H9 (cell line): ENCODE measurements around the gene PARP8. TPM values are rescaled to one million over a fixed set of nuclear protein-coding genes. Genes with fewer than 3 reads are reported as not detected.

ENCODE experiments used
- DNase-seq: peaks from one replicate; pipeline ENCODE4 v3.0.0-alpha.2; 2017
- H2AFZ ChIP-seq: one replicate; pipeline ENCODE4 v1.6.1; 2013; ENCODE audit warnings: mild to moderate bottlenecking, low read length, control low read depth, moderate library complexity
- H2AK5ac ChIP-seq: 2 replicates; pipeline ENCODE4 v1.6.1; 2013; ENCODE audit warnings: low read length, control low read depth, mixed read lengths; ENCODE audit not compliant: insufficient read length
- H2BK120ac ChIP-seq: one replicate; pipeline ENCODE4 v1.6.1; 2013; ENCODE audit warnings: low read depth, mild to moderate bottlenecking, low read length, control low read depth, inconsistent platforms; ENCODE audit not compliant: poor library complexity, severe bottlenecking
- H2BK12ac ChIP-seq: 2 replicates; pipeline ENCODE4 v1.6.1; 2013; ENCODE audit warnings: low read length, control low read depth, mixed read lengths, low read depth; ENCODE audit not compliant: insufficient read length
- H2BK15ac ChIP-seq: 2 replicates; pipeline ENCODE4 v1.6.1; 2013; ENCODE audit warnings: low read depth, low read length, control low read depth
- H2BK20ac ChIP-seq: one replicate; pipeline ENCODE4 v1.6.1; 2013; ENCODE audit warnings: low read depth, mild to moderate bottlenecking, low read length, control low read depth, inconsistent platforms; ENCODE audit not compliant: poor library complexity, severe bottlenecking
- H2BK5ac ChIP-seq: 2 replicates; pipeline ENCODE4 v1.6.1; 2013; ENCODE audit warnings: low read length, control low read depth, mixed read lengths; ENCODE audit not compliant: insufficient read length
- H3K14ac ChIP-seq: 2 replicates; pipeline ENCODE4 v1.6.1; 2013; ENCODE audit warnings: low read length, control low read depth; ENCODE audit not compliant: insufficient read depth
- H3K18ac ChIP-seq: 2 replicates; pipeline ENCODE4 v1.6.1; 2013; ENCODE audit warnings: low read depth, mild to moderate bottlenecking, mixed read lengths, low read length, control low read depth; ENCODE audit not compliant: insufficient read length
- H3K23ac ChIP-seq: 2 replicates; pipeline ENCODE4 v1.6.1; 2013; ENCODE audit warnings: low read length, control low read depth, mixed read lengths, low read depth; ENCODE audit not compliant: insufficient read length
- H3K23me2 ChIP-seq: 2 replicates; pipeline ENCODE4 v1.6.1; 2013; ENCODE audit warnings: low read depth, mild to moderate bottlenecking, mixed read lengths, low read length, control low read depth; ENCODE audit not compliant: insufficient read length, poor library complexity, severe bottlenecking
- H3K27ac ChIP-seq: 2 replicates; pipeline ENCODE4 v1.5.1; 2013; ENCODE audit warnings: low read length, control low read depth, mixed read lengths, low read depth; ENCODE audit not compliant: insufficient read length
- H3K27me3 ChIP-seq: 2 replicates; pipeline ENCODE4 v1.6.1; 2013; ENCODE audit warnings: low read length, control low read depth, inconsistent platforms; ENCODE audit not compliant: insufficient read depth
- H3K4ac ChIP-seq: 2 replicates; pipeline ENCODE4 v1.6.1; 2013; ENCODE audit warnings: low read depth, mild to moderate bottlenecking, control low read depth, inconsistent platforms, low read length, moderate library complexity
- H3K4me1 ChIP-seq: 2 replicates; pipeline ENCODE4 v1.6.1; 2013; ENCODE audit warnings: low read length, control low read depth, inconsistent platforms; ENCODE audit not compliant: insufficient read depth
- H3K4me2 ChIP-seq: 2 replicates; pipeline ENCODE4 v1.6.1; 2013; ENCODE audit warnings: low read length, control low read depth, mixed read lengths; ENCODE audit not compliant: insufficient read length, insufficient read depth
- H3K56ac ChIP-seq: 2 replicates; pipeline ENCODE4 v1.6.1; 2013; ENCODE audit warnings: low read depth, mild to moderate bottlenecking, mixed read lengths, low read length, control low read depth; ENCODE audit not compliant: insufficient read length
- H3K79me1 ChIP-seq: 2 replicates; pipeline ENCODE4 v1.6.1; 2013; ENCODE audit warnings: low read depth, mild to moderate bottlenecking, moderate library complexity, low read length, control low read depth, inconsistent platforms; ENCODE audit not compliant: insufficient read depth, poor library complexity, severe bottlenecking
- H3K79me2 ChIP-seq: 2 replicates; pipeline ENCODE4 v1.6.1; 2013; ENCODE audit warnings: low read length, control low read depth, inconsistent platforms; ENCODE audit not compliant: insufficient read depth
- H3K9ac ChIP-seq: 2 replicates; pipeline ENCODE4 v1.6.1; 2013; ENCODE audit warnings: low read length, control low read depth, mixed read lengths; ENCODE audit not compliant: insufficient read length; ENCODE audit errors: extremely low read depth
- H3K9me3 ChIP-seq: one replicate; pipeline ENCODE4 v1.6.1; 2013; ENCODE audit warnings: low read depth, low read length, inconsistent platforms; ENCODE audit not compliant: control insufficient read depth
- H3T11ph ChIP-seq: one replicate; pipeline ENCODE4 v1.6.1; 2013; ENCODE audit warnings: mild to moderate bottlenecking, low read length, control low read depth, inconsistent platforms
- H4K20me1 ChIP-seq: one replicate; pipeline ENCODE4 v1.6.1; 2013; ENCODE audit not compliant: control insufficient read depth, insufficient read length, insufficient read depth
- H4K5ac ChIP-seq: 2 replicates; pipeline ENCODE4 v1.6.1; 2013; ENCODE audit warnings: low read depth, mild to moderate bottlenecking, mixed read lengths, low read length, control low read depth; ENCODE audit not compliant: insufficient read length
- H4K8ac ChIP-seq: replicated peaks from 2 replicates; pipeline ENCODE4 v1.6.1; 2013; ENCODE audit warnings: low read length, control low read depth, mixed read lengths, low read depth; ENCODE audit not compliant: insufficient read length
- H4K91ac ChIP-seq: 2 replicates; pipeline ENCODE4 v1.6.1; 2013; ENCODE audit warnings: low read depth, mild to moderate bottlenecking, moderate library complexity, mixed read lengths, low read length, control low read depth; ENCODE audit not compliant: insufficient read length
- H3K27ac Mint-ChIP-seq, 3 experiments: 2 replicates in 2 of 3; 3 replicates in 1 of 3; pipeline ENCODE4 v1.8.0; 2020 to 2021; ENCODE audit warnings: mixed read lengths in 3 of 3, mild to moderate bottlenecking in 1 of 3, moderate library complexity in 1 of 3
- H3K27me3 Mint-ChIP-seq: 2 replicates; pipeline ENCODE4 v1.8.0; 2021; ENCODE audit warnings: low read depth, mild to moderate bottlenecking, moderate library complexity, mixed read lengths
- H3K36me3 Mint-ChIP-seq, 3 experiments: 2 replicates in 2 of 3; 3 replicates in 1 of 3; pipeline ENCODE4 v1.8.0; 2020 to 2021; ENCODE audit warnings: low read depth in 3 of 3, mixed read lengths in 3 of 3; ENCODE audit not compliant: insufficient read depth in 1 of 3
- H3K4me1 Mint-ChIP-seq, 2 experiments: 2 replicates each; pipeline ENCODE4 v1.8.0; 2020; ENCODE audit warnings: mixed read lengths in 2 of 2
- H3K4me3 Mint-ChIP-seq, 2 experiments: 2 replicates in 1 of 2; 3 replicates in 1 of 2; pipeline ENCODE4 v1.8.0; 2020 to 2021; ENCODE audit warnings: mild to moderate bottlenecking in 2 of 2, mixed read lengths in 2 of 2, moderate library complexity in 1 of 2
- H3K9me3 Mint-ChIP-seq, 2 experiments: 2 replicates in 1 of 2; 3 replicates in 1 of 2; pipeline ENCODE4 v1.8.0; 2020; ENCODE audit warnings: mild to moderate bottlenecking in 2 of 2, mixed read lengths in 2 of 2, moderate library complexity in 1 of 2
- CTCF ChIP-seq: fragments of 200-600 bp; sonication (generic); conservative IDR thresholded peaks from 3 replicates; pipeline ENCODE4 v1.8.0; 2021; ENCODE audit warnings: antibody characterized with exemption, mild to moderate bottlenecking
- WGBS: extraction: QIAGEN DNeasy Blood & Tissue Kit; methylation state at CpG from one replicate; pipeline ENCODE4 v1.1.7; 2013; ENCODE audit warnings: missing lambda C conversion rate, low lambda C conversion rate, mixed read lengths; ENCODE audit not compliant: insufficient read length; ENCODE audit errors: extremely low coverage; 5-methylcytosine and 5-hydroxymethylcytosine counted together
- total RNA-seq: library from RNA; stranded (reverse); gene quantifications from 2 replicates; pipeline ENCODE4 v1.2.1, GENCODE V29; 2021

The PARP8 gene
- total RNA-seq, 1 experiment from 2014 or later, result 34.0 TPM

- Histone ChIP-seq H3K23me2 (no peaks in the 10 kb centered on the region), H3K9ac (no peak overlapping the region), H2BK20ac (no peak overlapping the region), H4K8ac (no peak overlapping the region), H3K56ac (no peak overlapping the region), H2BK120ac (no peak overlapping the region), H3K27me3 (no peaks in the 10 kb centered on the region), H2BK12ac (no peak overlapping the region), H2BK5ac (no peak overlapping the region), H3K4me2 (no peak overlapping the region), H3K79me1 (no peaks in the 10 kb centered on the region), H3K4ac (no peak overlapping the region), H3K14ac (no peak overlapping the region), H3K27ac (no peak overlapping the region), H4K20me1 (no peaks in the 10 kb centered on the region), H3K23ac (no peak overlapping the region), H4K91ac (no peak overlapping the region), H3T11ph (no peak overlapping the region), H3K4me1 (no peaks in the 10 kb centered on the region), H3K79me2 (no peaks in the 10 kb centered on the region), H3K9me3 (no peaks in the 10 kb centered on the region), H2AK5ac (no peak overlapping the region), H4K5ac (no peak overlapping the region), H2AFZ (no peak overlapping the region), H2BK15ac (no peak overlapping the region), H3K18ac (no peak overlapping the region)
- Mint-ChIP-seq H3K9me3 (no peaks in the 10 kb centered on the region), H3K27me3 (no peaks in the 10 kb centered on the region), H3K27ac (0 out of 7 replicates have a peak overlapping the region, but pooled peaks of 1 of the 3 experiments have one; percentile 22), H3K36me3 (peaks cover 0 to 9% (median 4%) of the 10 kb centered on the region in 3 experiments; a peak in 4 of 7 replicates), H3K4me1 (no peaks in the 10 kb centered on the region), H3K4me3 (no peak overlapping the region)
- DNase-seq, result no peak
- no peak for TF ChIP-seq CTCF
- no CpG with 5 or more reads among the region's 2 CpGs for WGBS
Measured at GRCh38 chr5:50822046-50822445, 155.6 kb downstream of the PARP8 start.
